Stimulated activated CD4-positive, alpha-beta T cell treated with anti-CD3 and anti-CD28 coated beads, Interleukin-12 subunit alpha, Interleukin-12 subunit beta, amount 100 ng/mL, for 48 hours (primary cell): ENCODE data around the gene CORO7.
"Not testable (repeated sequence)": the region's sequence is repeated elsewhere in the genome, so short reads cannot be mapped to it uniquely, and the experiment has no call there.

Source experiments
- DNase-seq, 3 donors: peaks; one replicate each; pipeline ENCODE4 v3.0.0-alpha.2; 2020; ENCODE audit warnings: low read depth in 2 of 3, low spot score in 1 of 3

Gene CORO7

DNA sequence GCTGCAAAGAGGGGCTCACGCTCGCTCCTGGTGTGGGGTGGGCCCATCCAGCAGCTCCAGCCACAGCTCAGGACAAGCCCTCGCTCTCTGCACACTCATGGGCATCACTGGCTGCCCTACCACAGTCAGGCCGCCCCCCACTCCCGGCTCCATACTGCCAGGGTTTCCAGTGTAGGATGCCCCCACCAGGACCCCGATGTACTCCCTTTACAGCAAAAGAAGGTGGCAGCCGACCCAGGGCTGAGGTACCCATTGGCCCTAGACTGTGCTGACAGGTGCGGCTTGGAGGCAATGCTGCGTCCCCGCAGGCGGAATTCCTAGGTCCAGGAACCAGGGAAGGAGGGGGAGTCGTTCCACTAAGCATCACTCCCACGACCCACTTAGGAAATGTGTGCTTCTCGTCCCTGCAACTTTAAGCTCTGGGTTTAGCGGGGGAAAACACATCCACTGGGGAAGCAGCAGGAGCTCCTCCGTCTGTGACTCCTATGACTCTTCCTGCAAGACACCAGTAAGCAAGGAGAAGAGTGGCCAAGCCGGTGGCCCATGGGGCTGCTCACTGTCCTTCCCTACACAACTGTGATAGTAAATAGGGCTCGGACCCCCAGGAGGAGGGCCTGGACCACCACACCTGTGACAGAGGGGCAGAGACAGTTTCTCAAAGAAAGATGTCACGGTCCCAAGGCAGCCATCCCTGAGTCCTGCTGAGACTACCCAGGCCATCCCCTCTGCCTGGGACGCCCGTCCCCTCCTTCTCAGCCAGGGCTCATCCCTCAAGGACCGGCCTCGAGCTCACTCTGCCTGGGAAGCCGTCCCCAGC lies 13.1 kb downstream of the CORO7 start:
- DNase-seq = no peak

GRCh38 chr16:4402439-4403132 lies 13.8 kb downstream of the CORO7 start:
- DNase-seq = peak; percentile 40 to 63 (median 60)

- DNase-seq = no peak
Measured at GRCh38 chr16:4401510-4401909, 14.9 kb downstream of the CORO7 start.

DNA sequence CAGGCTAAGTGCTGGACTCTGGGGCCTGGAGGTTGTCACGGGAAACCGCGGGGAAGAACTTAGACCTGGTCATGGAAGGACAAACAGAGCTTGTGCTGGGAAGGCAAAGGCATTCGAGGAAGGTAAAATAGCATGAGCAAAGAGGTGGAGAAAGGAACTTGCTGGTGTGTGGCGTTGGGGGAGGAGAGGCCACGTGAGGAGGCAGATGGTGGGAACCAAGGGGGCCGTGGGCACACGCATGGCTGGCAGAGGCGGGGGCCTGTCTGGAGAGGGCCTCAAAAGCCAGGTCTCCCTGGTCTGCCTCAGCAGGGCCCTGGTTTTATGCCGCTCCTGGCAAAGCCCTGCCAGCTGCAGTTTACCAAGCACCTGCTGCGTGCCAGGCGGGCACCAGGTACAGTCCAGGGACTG lies 15.3 kb downstream of the CORO7 start:
- no peak for DNase-seq

- DNase-seq = no peak
Measured at GRCh38 chr16:4399001-4399730, 17.2 kb downstream of the CORO7 start.

DNA sequence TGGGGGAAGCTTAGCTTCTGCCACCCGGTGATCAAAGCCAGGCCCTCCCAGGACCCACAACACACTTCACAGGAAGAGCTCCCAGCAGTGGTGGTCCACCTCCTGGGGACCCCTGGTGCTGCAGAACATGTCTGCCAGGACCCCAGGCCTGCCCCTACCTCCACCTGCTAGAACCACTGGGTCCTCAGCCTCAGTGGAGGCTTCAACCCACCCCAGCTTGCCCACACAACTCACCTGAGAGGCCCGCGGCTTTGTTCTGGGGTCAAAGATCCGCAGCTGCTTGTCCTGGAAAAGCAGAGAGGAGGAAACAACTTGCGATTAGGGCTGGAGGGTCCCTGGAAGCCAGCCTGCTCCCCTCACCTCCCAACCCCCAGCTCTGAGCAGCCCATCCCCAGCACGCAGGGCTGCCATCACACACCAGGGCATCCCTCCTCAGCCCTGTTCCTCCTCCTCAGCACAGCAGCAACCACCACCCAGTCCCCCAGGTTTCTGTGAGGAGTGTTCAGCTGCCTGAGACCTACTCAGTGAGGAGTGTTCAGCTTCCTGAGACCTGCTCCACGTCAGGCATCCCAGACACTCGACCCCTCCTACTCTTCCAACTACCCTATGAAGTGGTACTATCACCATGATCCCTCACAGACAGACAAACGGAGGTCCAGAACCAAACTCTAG lies 21.2 kb downstream of the CORO7 start:
- DNase-seq = no peak

GRCh38 chr16:4393850-4394249 lies 22.5 kb downstream of the CORO7 start:
- DNase-seq = not testable (repeated sequence)

GRCh38 chr16:4393240-4393600 lies 23.2 kb downstream of the CORO7 start:
- no peak for DNase-seq

DNA sequence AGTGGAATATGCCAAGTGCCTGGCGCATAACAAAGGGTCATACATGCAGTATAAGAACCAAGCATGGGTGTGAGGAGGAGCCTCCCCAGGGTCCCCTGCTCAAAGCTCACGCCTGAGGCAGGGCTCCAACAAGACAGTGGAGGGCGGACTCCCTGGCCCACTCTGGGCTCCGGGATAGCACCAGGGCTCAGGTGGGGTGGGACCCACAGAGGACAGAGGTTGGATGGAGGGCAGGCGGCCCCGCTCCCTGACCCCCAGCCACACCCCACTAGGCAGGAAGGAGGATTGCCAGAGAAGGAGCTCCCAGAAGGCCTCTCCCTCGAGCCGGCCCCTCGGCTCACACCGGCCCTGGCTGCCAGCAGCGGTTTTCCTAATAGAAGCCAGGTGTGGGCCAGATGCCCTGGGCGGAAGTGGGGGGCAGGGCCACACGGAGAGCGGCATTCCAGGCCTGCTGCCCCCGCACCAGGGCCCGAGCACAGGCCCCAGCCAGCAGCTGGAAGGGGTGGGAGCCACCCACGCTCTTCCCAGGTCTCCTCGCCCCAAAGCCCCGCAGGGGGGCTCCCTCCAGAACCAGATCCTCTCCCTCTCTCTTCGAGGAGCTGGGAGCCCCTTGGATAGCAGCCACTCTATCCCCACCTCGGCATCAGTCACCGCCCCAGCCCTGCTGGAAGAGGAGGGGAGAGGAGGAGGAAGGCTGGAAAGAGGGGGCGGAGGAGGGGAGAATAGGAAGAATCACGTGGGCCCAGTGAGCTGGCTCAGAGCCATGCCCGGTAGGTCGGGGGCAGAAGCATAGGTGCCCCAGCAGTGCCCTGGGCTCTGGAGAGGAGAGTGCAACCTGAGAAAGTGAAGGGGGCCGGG lies 23.8 kb downstream of the CORO7 start:
- no peak for DNase-seq

GRCh38 chr16:4391631-4392381 lies 24.6 kb downstream of the CORO7 start:
- DNase-seq = no peak

GRCh38 chr16:4390266-4391260 lies 25.8 kb downstream of the CORO7 start:
- no peak for DNase-seq

DNA sequence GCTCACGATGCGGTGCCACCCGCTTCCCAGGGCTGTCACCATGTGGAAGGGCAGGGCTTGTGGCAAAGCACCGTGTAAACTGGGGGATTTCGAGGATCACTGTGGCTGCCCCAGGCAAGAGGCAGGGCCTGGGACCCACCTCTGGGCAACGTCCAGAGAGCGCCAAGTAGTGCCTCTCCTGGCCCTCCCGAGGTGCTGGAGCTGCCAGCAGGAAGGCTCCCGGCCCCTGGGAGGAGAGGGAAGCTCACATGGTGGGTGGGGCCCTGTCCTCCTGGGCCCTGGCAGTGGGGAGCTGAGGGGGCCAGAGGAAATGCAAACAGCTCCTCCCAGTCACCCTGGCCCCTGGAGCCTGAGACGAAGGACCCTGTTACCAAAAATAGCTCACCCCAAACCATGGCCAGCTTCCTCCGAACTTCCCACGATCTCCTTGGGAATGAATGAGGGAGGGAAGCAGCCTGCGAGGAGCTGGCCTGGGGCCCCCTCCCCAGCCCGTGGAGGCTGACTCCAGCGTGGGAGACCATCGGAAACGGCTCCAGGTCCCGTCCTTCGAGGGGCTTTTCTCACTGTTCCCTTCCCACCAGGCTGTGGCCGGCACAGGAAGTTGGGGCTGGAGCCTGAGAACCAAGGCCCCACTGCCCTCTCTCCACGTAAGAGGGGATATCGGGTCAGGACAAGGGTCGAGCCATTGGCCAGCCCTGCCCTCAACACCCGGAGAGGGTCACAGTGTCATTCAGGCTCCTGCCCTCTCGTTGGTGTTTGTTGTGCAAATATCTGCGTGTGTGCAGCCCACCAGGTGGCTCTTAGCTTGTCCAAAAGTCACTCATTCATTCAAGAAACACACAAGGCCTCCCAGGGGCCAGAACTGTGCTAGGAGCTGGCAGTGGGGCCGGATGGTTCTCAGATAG lies 27.1 kb downstream of the CORO7 start:
- DNase-seq = no peak

DNA sequence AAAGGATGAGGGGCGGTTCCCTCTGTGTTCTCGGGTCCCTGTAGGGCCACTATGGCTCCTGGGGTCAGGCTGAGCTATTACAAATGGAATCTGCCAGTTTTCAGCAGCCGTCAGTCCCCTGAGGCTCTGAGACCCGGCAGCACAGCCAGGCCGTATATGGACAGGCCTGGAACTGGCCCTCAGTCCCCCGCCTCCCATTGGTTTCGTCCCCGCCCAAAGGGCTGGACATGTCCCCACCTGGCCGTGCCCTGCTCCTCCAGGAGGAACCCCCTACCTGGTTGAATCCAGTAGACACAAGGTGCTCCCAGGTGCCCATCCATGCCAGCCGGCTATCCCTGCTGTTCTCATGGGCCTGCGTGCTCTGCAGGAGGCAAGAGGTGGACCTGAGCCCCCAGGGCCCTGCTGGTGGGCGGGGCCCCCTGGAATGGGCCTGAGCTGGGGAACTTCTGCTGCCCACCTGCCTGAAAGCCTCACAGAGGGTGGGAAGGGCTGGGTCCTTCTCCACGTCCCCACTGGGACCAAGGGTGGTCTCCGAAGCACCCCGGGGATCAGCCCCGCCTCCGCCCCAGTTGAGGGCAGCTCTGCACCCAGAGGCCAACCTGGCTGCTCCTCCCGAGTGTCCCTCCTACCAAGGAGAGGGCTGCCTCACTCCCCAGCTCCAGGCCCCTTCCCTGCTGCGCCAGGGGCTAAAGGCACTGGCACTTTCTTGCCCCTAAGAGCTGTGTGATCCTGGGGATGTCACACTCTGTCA lies 27.9 kb downstream of the CORO7 start:
- DNase-seq = no peak

- DNase-seq = no peak
Measured at GRCh38 chr16:4387781-4388180, 28.6 kb downstream of the CORO7 start.

DNA sequence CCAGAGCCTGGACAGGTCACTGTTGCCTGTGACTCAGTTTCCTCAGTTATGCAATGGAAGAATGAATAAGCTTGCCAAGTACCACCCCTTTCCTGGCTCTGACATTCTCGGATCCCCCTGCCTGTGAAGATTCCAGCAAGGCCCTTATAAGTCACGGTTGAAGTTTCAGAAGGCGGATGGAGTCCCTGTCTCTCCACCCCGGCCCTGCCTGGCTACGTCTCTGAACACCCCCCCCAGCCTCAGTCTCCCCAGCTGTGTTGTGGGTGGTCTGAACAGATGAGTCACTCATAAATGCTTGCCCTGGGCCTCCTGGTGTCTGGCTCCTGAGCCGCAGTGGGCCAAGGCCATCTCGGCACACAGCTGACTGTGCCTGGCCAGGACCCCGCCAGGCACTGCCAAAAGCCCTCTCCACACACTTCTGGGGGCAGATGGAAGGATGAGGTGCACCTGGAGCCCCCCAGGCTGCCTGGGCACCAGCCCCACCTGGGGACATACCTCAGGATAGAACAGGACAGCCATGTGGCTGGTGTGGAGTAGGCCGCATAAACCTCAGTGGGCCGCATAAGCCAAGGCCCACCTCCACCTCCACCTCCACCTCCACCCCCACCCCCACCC lies 29.3 kb downstream of the CORO7 start:
- no peak for DNase-seq

GRCh38 chr16:4386451-4386805 lies 30.0 kb downstream of the CORO7 start:
- DNase-seq = no peak
